ENCODE data around the gene PRTG.
A peak's percentile ranks its signal among the peaks of the same experiment; 100 is the strongest.
"Not testable (repeated sequence)": the region's sequence is repeated elsewhere in the genome, so short reads cannot be mapped to it uniquely, and the experiment has no call there.

The PRTG gene

DNA sequence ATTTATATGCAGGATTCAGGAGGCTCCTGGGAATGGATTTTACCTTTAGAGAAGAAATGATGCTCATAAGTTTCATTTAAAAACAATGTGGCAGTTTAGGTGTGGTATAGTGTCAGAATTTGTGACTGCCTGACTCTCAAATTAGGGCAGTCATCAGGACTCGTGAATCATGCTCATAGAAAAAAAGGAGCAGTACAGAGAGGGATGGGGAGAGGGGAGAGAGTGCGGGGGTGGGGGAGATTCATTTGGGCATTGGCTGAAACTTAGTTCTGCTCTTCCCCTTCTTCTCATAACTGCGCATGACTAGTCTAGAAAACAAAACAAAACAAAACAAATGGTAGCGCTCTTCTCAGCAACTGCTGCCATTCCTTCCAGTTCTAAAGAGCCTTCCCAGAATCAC is 44.3 kb downstream of the PRTG start:
- DNase-seq, result no peak

DNA sequence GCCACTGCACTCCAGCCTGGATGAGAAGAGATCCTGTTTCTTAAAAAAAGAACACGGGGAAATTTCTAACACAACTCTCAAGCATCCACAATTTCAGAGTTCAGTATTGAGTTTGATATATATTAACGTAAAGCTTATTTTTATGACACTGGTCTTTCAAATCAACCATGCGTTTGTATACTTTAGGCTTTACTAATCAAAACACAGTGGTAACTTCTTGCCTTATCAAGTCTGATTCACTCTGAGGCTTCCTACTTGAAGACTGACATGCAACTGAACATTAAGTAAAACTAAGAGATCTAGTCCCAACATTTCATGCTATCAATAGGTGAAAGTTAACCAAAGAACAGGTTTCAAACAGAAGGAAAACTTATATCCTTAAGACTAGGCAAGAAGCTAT is 46.7 kb downstream of the PRTG start:
- no peak for DNase-seq

DNA sequence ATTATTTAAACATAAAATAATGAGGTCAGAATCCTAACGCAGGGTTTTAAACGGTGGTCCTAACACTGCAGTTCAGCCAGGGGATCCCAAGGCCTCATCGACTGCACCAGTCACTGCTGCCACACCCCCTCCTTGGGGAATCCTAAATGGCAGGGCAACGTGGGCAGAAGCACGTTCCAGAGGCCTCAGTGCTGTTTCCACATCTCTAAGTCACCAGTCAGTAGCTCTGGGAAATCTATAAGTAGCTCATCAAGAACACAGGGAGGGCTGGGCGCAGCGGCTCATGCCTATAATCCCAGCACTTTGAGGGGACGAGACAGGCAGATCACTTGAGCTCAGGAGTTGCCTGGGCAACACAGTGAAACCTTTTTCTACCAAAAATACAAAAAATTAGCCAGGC is 47.5 kb downstream of the PRTG start:
- DNase-seq, result no peak

DNA sequence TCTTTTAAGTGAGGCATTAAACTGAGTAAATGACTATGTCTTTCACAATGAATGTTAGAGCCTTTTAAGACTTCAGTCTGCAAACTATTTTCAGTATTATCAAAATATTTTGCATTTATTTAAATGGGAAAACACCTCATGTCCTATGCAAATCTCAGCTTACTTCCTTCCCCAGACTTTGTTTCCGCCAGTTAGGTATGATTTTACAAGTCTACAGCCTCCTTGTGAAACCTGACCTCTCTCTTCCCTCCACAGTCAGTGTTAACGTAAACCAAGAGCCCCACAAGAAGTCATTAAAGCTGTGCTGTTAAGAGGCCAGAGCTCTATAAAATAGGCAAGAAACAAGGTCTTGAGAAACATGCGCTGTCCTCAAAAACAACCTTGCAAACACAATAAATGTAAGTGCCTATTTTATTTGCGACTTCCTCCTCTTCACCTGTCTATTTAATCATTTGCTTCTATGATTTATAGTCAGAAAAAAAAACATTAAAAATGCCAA is 48.3 kb downstream of the PRTG start:
- no peak for DNase-seq

DNA sequence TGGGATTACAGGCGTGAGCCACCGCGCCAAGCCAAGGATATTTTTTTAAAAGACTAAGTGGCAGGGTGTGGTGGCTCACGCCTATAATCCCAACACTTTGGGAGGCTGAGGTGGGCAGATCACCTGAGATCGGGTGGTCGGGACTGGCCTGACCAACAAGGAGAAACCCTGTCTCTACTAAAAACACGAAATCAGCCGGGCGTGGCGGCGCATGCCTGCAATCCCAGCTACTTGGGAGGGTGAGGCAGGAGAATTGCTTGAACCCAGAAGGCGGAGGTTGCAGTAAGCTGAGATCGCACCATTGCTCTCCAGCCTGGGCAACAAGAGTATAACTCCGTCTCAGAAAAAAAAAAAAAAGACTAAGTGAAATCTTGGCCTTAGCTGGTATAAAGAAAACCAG is 49.8 kb downstream of the PRTG start:
- DNase-seq, result not testable (repeated sequence)

DNA sequence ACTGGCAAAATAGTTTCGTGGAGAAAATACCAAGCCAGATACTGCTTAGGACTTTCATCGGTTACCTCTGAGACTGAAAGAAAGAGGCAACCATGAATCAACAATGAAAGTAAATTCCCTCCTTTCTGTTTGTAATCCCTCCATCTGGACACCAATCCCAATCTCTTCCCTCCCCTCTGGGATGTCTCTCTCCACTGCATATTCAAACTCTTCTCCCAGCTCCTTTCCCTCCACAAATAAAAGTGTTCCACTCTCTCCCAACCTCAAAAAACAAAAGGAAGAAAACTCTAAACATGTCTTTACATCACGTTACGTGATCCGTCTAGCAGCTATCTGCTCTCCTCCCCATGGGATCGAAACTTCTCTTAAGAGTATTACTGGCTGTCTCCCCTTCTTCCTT is 55.2 kb downstream of the PRTG start:
- no peak for DNase-seq

DNA sequence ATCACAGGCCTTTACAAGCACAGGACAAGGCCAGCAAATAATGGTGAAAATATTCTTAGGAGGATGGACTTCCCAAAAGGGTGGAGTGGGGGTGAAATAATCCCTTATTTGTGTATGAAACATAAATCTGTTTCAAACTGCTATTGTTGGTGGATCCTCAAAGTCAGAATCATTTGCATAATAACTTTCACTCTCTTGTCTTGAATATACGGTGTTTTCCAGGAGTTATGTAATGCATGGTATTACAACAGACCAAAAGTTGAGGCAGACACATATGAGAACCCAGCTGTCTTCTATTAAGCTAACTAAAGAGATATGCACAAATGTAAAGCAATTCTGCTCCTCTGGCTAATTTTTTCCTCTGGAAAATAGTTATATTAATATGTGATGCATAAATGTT is 57.7 kb downstream of the PRTG start:
- DNase-seq, result peak; percentile 85

DNA sequence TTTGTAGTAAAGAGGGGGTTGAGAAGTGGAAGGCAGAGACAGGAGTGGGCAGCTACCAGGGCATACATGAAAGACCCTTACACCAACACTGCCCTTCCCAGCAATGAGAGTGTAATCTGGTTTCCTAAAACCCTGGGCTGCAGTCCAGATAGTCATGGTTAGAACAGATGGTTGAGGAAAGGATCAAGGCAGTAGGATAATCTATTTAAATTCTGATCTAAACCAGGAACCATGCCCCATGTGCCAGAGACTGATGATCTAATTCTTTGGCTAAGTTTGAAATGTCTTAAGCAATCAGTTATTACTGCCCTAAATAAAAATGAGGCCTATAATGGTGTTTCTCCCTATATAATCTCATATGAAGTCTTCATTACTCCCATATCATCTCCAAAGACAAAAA is 59.6 kb downstream of the PRTG start:
- peak; percentile 17 for DNase-seq

DNA sequence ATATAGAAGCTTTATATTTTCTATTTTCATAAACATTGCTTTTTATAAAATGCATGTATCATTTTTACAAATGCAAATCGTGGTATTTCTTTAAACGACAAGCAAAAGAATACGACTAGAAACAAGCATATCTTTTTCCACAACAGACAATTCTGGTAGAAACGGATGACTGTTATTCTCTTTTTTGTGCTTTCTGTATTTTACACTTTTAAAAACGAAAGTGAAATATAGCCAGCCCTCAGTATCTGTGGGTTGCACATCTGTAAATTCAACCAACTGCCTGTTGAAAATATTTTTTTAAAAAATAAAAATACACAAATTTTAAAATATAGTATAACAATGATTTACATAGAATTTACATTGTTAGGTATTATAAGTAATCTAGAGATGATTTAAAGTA is 61.3 kb downstream of the PRTG start:
- peak; percentile 9 for DNase-seq

DNA sequence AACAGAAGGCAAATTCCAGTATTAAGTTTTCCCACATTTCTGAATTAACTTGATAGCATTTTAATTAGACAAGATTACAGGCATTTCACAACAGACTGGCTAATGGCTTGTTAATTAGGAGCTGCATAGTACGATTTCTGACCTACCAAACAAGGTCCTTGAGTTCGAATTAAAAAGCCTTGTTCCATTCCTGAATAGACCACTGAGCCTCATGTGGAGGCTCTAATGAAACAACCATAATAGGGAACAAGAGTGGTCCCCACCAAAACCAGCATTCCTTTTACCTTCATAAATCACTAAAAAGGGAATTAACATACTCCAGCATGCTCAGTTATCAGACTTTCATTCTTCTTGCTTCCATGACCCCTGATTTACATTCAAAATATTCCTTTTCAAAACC is 66.4 kb downstream of the PRTG start:
- DNase-seq, result no peak

DNA sequence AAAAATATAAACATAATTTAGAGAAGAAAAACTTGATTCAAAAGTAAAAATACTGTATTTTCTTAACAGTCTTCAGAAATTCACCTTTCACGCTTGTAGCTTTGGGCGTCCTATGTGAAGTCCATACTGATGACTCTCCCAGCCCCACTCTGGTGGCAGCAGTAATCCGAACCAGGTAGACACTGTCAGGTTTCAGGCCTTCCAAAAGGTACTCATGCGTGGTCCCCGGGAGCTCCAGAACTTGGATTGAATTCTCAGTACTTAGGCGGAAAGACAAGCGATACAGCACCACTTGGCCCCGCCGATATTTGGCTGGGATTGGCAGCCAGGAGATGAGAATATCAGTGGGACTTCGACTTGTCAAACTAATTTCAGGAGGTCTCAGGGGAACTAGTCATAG is 69.7 kb downstream of the PRTG start:
- DNase-seq, result no peak

DNA sequence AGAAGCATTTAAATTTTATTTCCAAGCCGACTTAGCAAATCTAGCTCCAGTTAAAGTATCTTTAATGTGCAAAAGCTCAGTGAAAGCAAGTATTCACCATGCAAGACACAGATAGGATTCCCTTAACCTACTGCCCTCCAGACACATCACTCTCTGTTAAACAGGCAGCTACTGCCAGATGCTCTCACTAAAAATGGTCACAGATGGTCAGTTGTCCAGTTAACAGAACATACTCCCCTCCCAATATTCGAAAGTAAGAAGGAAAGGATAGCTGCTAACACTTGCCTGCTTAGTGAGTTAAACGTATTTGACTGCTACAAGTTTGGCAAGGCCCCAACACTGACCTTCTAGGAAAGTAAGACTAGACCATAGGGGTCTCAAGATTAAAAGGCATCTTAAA is 73.7 kb downstream of the PRTG start:
- no peak for DNase-seq

DNA sequence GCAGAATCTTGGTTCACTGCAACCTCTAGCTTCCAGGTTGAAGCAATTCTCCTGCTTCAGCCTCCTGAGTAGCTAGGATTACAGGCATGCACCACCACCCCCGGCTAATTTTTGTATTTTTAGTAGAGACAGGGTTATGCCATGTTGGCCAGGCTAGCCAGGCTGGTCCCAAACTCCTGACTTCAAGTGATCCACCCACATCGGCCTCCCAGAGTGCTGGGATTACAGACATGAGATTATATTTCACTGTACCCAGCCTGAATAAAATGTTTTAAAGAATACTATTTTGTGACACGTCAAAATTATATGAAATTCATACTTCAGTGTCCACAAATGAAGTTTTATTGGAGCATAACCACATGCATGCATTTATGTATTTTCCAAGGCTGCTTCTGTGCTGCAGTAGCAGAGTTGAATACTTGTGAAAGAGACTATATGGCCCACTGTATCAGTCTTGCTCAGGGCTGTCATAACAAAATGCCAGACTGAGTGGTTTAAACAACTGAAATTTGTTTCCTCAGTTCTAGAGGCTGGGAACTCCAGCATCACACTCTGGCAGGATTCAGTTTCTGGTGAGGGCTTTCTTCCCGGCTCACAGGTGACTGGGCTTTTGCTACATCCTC is 77.2 kb downstream of the PRTG start:
- no peak for DNase-seq

DNA sequence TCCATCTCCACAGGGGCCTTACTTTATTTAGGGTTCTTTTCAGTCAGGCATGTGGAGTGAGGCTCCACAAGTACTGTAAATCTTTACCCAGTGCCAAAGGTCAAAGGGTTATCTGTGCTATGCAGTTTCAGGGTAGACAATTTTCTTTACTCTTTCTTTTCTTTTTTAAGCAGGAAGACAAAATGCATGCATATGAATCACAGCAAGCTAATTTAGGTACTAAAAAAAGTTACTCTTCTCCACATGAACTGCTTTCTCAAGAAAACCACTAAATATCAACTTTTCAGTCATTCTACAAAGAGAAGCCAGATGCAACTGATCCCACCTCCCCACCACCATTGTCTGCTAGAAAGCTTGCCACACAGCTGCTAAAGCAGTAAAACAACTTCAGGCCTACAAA is 81.5 kb downstream of the PRTG start:
- DNase-seq, result no peak

DNA sequence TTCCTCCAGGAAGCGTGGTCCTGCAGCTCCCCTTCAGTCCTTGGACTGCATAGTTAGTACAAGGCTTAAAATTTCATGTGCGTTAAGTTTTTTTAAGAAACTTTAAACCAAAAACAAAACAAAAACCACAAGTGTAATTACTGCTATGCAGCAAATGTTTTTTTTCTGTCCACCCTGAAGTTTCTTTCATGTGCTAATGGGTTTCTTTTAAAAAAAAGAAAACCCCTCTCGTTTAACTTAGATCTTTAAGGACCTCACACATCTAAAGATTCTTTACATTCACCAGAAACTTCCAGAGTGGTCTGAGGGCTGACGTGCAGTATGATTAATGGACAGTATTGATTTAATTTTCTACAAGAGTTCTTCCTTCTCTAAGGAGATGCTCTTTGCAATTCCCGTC is 82.8 kb downstream of the PRTG start:
- DNase-seq, result no peak

DNA sequence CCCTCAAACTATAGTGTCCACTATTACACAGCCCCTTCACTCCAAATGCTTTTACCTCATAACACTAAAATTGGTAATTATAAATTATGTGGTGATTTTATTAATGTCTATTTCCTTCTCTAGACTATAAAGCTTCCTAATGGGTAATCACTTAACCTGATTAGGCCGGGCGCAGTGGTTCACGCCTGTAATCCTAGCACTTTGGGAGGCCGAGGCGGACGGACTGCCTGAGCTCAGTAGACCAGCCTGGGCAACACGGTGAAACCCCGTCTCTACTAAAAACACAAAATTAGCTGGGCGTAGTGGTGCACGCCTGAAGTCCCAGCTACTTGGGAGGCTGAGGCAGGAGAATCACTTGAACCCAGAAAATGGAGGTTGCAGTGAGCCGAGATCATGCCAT is 83.5 kb downstream of the PRTG start:
- DNase-seq, result no peak

DNA sequence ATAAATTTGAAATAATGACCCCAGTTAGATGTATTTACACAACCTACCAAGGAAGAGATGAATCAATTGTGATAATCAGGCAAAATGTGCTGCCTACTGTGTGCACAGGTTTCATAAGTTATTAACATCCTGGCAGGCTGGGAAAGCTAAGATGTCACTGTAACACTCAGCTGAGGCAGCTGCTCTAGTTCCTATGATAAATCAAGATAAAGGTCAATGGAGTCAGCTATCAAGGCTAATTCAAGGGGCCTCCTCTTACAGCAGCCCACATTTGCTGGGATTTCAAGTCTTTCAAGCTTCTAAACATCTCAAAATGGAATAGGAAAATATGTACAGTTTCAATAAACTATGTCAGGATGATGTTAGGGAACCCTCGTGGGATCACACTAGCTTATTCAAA is 84.1 kb downstream of the PRTG start:
- no peak for DNase-seq

DNA sequence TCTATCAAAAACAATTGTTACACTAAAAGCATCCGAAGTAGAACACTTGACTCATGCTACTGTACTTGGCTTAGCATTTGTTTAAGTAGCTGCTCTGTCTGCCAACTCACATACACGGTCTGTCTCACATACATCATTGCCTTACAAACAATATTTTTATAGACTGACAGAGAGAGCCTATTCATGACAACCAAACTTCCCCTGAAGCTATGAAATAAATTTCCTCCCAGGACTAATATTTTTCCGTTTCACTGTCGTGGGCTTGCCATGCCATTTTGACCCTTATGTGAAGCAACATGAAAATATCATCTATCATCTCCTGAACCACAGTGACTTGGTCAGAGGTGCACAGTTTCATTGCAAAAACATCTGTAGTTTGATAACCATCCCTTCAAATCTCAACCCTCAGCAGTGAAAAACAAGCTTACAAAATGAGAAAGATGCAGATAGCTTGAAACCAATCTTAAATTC is 88.4 kb downstream of the PRTG start:
- no peak for DNase-seq

DNA sequence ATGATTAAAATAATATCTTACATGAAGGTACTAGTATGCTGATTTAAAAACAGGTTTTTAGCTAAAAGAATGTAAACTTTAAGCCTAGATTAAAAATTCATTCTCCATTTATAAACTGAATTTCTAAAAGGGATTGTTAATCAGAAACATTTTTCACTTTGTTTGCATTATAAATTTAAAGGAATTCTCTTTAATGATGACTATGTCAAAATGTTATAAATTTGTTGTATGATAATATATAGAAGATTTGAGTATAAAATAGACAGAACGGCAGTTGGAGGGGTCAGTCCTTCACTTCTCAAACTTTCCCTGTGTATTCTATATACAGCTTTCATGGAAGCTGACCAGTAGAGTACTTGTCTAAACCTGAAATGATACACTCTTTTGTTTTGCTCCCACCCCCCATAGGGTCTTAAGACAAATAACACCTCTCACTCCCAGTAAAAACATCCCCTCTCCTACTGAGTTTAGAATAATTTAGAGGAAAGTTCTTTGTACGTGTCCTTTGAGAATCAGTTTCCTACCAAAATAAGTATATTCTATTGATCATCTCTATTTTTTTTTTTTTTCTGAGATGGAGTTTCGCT is 90.0 kb downstream of the PRTG start:
- DNase-seq, result no peak

DNA sequence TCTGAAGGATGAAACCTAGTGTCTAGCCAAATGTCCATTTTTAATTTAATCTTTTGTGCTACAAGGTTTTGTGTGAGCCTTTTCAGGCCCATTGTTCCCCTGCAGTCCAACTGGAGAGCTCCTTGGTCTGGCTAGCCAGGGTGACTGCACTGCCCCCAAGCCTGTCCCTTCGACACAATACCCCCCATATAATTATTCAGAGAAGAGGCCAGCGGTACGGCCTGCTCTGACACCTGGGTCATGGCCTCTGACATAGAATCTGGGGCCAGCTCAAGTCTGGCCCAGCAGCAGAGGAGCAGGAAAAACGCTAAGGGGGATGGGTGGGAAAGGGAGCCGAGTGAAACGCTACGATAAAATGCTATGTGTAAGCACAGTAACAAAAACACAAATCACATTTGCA is 90.6 kb downstream of the PRTG start:
- no peak for DNase-seq

DNA sequence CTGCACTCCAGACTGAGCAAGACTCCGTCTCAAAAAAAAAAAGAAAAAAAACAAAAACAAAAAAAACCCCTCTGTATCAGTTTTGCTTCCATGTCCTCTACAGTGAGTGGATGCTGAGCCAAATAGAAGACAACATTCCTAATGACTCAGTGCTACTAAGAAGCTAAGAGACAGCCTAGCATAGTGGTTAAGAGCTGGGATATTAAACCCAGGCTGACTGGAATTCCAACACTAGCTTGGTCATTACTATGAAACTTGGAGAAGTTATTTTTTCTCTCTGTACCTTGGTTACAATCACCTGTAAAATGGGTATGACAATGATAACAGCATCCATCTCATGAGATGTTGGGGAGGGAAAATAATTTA is 93.9 kb downstream of the PRTG start:
- DNase-seq, result no peak

DNA sequence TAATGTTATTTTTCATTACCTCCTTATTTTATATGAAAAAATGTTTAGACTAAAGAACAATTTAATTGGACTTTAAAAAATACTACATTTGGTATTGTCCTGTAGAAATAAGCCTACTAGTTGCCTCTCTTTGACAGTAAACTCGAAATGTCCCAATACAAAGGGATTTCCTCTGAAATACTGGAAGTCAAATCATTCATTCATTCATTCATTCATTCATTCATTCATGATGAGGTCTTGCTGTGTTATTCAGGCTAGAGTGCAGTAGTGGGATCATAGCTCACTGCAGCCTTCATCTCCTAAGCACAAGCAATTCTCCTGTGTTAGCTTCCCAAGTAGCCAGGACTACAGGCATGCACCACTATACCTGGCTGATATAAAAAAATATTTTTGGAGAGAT is 104.2 kb downstream of the PRTG start:
- DNase-seq, result no peak

DNA sequence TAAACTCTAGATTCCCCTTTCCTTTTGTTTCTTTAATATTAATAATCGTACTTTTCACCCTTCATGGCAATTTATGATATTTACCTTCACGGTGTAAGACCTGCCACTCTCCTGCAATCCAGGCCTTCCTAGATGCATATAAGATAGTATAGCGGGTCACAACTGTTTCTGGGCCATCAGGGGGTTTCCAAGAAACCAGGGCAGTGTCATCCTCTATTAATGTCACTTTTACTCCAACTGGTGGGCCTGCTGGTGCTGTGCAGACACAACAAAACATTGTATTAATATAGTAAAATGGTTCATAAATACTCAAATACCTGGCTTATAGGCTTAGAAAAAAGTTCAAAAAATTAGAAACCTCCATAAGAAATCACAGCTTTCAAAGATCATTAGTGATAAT is 105.9 kb downstream of the PRTG start:
- DNase-seq, result no peak

DNA sequence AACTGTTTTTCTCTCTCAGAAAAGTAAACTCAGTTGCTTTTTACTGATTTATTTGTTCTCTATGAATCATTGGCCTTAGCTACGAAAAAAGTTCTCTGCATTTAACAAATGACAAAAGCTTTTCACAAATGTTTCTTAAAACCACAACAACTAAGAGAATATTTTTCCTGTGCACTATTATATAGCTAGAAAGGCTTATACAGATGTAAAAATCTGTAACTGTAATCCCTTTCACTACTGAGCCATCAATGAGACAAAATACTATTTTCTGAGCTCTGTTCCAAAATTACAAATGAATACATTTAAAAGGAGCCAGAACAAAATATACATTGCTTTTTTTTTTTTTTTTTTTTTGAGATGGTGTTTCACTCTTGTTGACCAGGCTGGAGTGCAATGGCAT is 109.2 kb downstream of the PRTG start:
- DNase-seq, result no peak

DNA sequence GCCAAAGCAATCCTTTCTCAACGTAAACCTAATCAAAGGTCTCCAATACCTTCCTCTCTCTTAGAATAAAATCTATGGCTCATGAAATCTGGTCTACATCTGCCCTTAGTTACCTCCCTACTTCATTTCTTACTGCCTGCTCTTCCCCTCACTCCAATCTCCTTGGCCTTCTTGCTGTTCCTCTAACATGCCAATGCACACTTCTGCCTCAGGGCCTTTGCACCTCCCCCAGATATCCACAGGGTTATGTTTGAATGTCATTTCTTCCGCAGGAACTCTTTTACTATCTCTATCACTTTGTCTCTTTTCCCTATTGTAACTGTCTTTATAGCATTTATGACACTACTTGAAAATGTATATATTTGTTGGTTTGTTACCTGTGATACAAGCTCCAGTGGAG is 110.5 kb downstream of the PRTG start:
- no peak for DNase-seq
